HG03558 (cell line): ENCODE data around the gene HSPA2.
"Not testable (repeated sequence)": the region's sequence is repeated elsewhere in the genome, so short reads cannot be mapped to it uniquely, and the experiment has no call there.

Experiments
- ATAC-seq: cut with Tn5 transposase; IDR thresholded peaks from one replicate; pipeline ENCODE4 v1.9.1; 2021; ENCODE audit warnings: moderate number of reproducible peaks; ENCODE audit not compliant: unreplicated experiment; ENCODE audit errors: extremely low read depth

HSPA2 gene

DNA sequence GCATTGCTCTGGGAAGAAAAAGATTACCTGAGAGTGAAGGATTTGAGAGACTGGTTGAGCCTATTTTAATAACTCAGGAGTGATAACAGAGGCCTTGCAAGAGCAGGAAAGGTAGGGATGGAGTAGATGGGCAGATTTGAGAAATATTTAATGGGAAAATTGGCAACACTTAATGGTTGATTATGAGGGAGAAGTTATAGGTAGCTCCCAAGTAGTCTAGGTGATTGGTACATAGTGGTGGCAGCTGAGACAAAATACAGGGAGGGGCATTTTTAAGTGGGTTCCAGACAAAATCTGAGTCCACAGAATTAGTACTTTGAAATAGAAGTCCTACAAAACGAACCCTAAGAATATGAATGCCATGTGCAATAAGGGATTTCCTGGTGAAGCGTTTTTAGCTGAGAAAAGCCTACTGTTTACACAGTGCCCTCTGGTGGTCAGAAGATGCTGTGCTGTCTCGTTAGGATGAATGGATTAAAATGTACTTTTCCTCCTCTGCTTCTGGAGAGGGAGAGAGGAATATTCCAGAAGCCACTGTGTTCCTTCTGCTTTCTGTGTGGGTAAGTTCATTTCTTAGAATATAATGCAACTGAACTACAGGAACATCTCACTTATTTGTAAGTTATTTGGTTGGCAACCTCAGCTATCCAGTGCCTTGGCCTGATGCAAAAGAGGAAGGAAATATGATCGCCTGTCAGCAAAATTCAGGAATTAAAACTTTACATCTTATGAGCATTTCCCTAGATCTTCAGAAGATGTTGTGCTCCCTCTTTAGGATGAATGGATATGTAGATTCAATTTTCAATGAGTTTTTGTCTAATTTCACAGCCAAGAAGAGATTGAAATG is 29.5 kb upstream of the HSPA2 start:
- ATAC-seq: no peak

- no peak for ATAC-seq
Observed at GRCh38 chr14:64513271-64513670, 27.3 kb upstream of the HSPA2 start.

DNA sequence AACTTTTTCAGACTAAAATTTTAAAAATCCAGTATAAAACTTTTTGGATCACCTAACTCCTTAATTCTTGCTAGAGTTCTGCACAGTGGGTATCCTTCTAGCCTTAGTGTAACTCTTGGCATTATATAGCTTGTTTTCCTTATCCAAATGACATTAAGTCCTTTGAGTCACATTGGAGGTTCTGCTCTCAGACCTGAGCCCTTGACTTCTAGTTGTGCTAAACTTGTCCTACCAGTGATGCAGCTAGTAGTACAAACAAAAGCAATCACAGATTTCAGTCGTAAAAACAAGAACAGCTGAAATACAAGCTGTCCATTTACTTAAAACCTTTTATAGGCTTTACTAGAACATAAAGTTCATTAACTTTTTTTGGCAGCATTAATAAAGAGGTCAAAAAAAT is 25.5 kb upstream of the HSPA2 start:
- ATAC-seq: no peak

DNA sequence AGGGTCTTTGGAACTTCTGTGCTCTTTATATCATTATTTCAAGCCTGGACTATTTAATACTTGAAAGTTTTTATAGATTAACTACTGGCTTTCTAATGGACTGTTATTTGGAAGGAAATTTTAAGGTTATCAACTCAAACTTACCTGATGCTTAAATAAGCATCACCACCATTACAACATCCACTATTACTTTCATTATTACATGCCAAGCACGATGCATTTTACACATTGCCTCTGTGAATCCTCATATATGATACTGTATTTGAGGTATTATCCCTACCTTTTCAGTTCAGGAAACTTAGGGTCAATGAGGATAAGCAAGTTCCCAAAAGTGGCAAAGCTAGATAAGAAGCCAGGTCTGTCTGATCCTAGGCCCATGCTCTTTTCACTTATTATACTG is 23.6 kb upstream of the HSPA2 start:
- ATAC-seq: no peak

DNA sequence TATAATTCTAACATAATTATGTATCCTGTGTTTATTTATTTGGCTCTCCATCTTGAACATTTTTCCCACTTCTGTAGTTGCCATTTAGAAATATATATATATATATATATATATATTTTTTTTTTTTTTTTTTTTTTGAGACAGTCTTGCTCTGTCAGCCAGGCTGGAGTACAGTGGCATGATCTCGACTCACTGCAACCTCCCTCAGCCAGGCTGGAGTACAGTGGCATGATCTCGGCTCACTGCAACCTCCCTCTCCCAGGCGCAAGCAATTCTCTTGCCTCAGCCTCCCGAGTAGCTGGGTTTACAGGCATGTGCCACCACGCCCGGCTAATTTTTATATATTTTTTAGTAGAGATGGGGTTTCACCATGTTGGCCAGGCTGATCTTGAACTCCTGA is 22.9 kb upstream of the HSPA2 start:
- ATAC-seq: not testable (repeated sequence)

DNA sequence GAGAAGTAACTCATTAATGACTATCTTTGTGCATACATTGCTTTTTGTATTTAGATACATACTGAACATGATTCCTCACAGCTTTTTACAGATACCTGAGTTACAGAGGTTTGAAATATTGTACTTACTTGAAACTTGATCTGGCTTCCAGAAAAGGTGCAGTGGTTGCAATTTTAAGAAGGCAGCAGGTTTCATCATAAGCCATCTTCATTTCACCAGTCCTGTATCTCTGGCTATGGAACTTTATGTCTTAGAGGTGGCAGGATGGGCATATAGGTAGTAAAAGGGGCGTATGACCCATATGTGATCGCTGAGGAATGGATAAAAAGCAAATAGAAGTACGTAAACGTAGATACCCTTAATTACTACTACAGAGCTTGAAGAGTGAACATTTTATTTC is 22.3 kb upstream of the HSPA2 start:
- no peak for ATAC-seq

- ATAC-seq: no peak
Observed at GRCh38 chr14:64520699-64521098, 19.8 kb upstream of the HSPA2 start.

DNA sequence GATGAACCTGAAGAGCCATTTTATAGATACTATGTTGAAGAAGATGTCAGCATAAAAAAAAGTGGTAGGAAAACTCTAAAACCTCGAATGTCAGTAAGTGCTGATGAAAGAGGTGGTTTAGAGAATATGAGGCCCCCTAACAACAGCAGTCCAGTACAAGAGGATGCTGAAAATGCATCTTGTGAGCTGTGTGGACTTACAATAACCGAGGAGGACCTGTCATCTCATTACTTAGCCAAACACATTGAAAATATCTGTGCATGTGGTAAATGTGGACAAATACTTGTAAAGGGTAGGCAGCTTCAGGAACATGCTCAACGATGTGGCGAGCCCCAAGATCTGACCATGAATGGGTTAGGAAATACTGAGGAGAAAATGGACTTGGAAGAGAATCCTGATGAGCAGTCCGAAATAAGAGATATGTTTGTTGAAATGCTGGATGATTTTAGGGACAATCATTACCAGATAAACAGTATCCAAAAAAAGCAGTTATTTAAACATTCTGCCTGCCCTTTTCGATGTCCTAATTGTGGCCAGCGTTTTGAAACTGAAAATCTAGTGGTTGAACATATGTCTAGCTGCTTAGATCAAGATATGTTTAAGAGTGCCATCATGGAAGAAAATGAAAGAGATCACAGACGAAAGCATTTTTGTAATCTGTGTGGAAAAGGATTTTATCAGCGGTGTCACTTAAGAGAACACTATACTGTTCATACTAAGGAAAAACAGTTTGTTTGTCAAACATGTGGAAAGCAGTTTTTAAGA is 17.8 kb upstream of the HSPA2 start:
- no peak for ATAC-seq

DNA sequence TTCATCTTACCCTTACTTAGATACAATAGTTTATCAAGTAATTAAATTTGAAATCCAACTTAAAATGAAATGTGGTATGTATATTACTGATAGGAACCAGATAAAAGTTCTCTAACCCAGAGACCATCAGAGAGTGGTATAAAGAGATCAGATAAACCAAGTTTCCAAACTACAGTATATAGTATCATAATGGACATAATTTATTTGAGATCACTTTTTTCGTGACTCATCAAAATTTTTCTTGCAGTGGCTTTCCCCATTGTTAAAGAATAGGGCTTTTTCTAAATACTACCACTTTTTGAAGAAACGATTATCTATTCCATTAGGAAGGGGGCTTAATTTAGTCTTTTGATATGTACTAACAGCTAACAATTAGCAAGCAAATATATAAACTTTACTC is 15.2 kb upstream of the HSPA2 start:
- ATAC-seq: no peak

DNA sequence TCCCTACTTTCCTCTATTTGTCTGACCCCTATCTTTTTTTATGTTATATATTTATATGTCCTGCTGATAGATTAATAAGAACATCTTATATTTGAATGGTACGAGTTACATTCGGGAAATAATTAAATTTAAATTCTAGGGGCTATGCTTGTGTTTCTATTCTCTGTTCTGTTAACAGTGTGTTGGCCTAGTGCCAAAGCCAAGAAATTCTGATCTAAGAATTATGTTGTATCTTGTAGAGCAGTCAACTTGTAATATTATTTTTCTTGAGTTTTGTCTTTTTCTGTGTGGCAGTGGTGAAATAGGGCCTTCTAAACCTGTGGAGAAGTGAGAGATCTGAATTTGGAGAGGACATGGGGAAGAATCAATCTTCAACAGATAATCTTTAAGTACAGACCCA is 9.0 kb upstream of the HSPA2 start:
- no peak for ATAC-seq

GRCh38 chr14:64536488-64537245 is 3.9 kb upstream of the HSPA2 start:
- no peak for ATAC-seq

GRCh38 chr14:64541261-64541971 is 875 bp downstream of the HSPA2 start:
- ATAC-seq: no peak

- no peak for ATAC-seq
Observed at GRCh38 chr14:64541972-64542835, 1.7 kb downstream of the HSPA2 start.

DNA sequence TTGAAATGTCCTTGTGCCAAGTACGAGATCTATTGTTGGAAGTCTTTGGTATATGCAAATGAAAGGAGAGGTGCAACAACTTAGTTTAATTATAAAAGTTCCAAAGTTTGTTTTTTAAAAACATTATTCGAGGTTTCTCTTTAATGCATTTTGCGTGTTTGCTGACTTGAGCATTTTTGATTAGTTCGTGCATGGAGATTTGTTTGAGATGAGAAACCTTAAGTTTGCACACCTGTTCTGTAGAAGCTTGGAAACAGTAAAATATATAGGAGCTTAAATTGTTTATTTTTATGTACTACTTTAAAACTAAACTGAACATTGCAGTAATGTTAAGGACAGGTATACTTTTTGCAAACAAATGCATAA is 2.3 kb downstream of the HSPA2 start:
- ATAC-seq: no peak

DNA sequence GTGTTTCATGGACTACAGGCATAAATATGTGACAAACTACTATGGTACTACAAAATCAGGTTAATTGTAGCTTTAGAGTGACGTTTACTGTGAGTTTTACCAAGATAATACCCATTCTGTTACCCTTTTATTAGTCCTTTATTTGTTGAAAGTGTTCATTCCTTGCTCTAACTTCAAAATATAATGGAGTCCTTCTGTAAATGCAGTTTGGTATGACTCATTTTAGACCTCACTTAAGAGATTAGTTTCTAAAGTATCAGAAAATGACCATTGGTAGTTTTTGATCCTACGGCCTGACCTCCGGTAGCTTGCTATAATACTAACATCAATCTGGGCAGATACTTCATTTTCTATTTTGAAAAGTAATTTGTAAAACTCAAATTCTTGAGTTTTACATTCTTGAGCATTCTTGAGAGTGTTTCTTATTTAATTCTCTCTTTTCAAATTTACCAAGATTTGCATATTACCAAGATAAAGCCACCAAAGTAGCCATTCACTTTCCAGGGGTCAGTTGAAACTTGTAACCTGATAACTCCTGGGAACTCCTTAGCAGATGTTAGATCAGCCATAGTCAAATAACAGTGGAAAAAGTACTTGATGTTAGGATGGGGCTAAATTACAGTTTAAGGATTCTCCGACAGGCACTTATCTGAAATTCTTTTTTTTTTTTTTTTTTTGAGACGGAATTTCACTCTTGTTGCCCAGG is 4.2 kb downstream of the HSPA2 start:
- no peak for ATAC-seq

DNA sequence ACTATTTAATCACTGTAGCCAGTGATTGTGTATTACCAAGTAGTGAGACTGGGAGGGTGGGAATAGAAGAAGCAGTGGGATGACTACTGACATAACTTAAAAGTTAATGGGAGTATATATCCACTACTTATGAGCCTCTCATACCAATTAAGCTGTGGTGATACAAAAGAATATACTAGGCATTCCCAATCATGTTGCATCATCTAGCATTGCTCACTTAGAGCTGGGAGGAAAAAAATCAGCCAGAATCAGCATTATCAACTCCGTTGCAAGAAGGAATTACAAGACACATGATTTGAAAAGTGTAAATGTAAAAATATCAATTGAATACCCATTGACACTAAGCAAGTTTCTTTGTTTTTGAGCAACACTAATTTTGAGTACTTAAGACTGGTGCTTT is 8.5 kb downstream of the HSPA2 start:
- no peak for ATAC-seq

GRCh38 chr14:64549791-64550620 is 9.5 kb downstream of the HSPA2 start, which contains the start of gene PPP1R36:
Gene PPP1R36, plus strand, starts transcription at chr14:64549961. Its CDS starts 37 bp downstream, at chr14:64549998.
- no peak for ATAC-seq
